OCI-LY3 (cell line): ENCODE results near the gene CXorf49.

Experiments
- H2AFZ ChIP-seq: fragments of 200-600, 300-600 bp; shearing (Covaris generic); 2 replicates; pipeline ENCODE4 v1.6.0; 2014; ENCODE audit warnings: antibody characterized with exemption, low read depth, low read length
- H3K27ac ChIP-seq: fragments of 200-600, 300-600 bp; sonication (generic); 2 replicates; pipeline ENCODE4 v1.5.1; 2014; ENCODE audit warnings: mild to moderate bottlenecking, low read length, moderate library complexity, mixed read lengths
- H3K27me3 ChIP-seq: fragments of 200-600, 300-600 bp; sonication (generic); 2 replicates; pipeline ENCODE4 v1.6.1; 2014; ENCODE audit warnings: low read depth, low read length, mixed read lengths
- H3K36me3 ChIP-seq: fragments of 200-600, 300-600 bp; sonication (generic); replicated peaks from 2 replicates; pipeline ENCODE3; 2014; ENCODE audit warnings: low read depth, low read length, mixed read lengths
- H3K4me1 ChIP-seq: fragments of 300-600, 200-600 bp; sonication (generic); 2 replicates; pipeline ENCODE4 v1.6.1; 2014; ENCODE audit warnings: low read length, mixed read lengths
- H3K4me2 ChIP-seq: fragments of 200-600, 300-600 bp; sonication (generic); 2 replicates; pipeline ENCODE4 v1.6.1; 2014; ENCODE audit warnings: low read length, mixed read lengths
- H3K4me3 ChIP-seq: fragments of 300-600, 200-600 bp; sonication (generic); 2 replicates; pipeline ENCODE4 v1.5.1; 2014; ENCODE audit warnings: antibody characterized with exemption, mild to moderate bottlenecking, low read length, moderate library complexity
- H3K79me2 ChIP-seq: fragments of 300-600, 200-600 bp; shearing (Covaris generic); 2 replicates; pipeline ENCODE4 v1.6.1; 2014; ENCODE audit warnings: mild to moderate bottlenecking, low read length, mixed read lengths
- H3K9ac ChIP-seq: fragments of 300-600, 200-600 bp; shearing (Covaris generic); 2 replicates; pipeline ENCODE4 v1.6.0; 2014; ENCODE audit warnings: mild to moderate bottlenecking, low read length, moderate library complexity
- H3K9me3 ChIP-seq: fragments of 200-600, 300-600 bp; shearing (Covaris generic); 2 replicates; pipeline ENCODE4 v1.6.1; 2014; ENCODE audit warnings: low read length, mixed read lengths; ENCODE audit not compliant: insufficient read depth
- H4K20me1 ChIP-seq: fragments of 200-600, 300-600 bp; sonication (generic); 2 replicates; pipeline ENCODE4 v1.6.1; 2016; ENCODE audit warnings: low read length, mixed read lengths; ENCODE audit not compliant: insufficient read depth
- EZH2phosphoT487 ChIP-seq: fragments of 200-600 bp; shearing (Covaris generic); IDR thresholded peaks from 2 replicates; pipeline ENCODE4 v1.6.1; 2018; ENCODE audit warnings: antibody characterized with exemption, mixed run types, low read depth
- TF ChIP-seq, protein P1 (sequence below): fragments of 200-600, 300-600 bp; sonication (generic); IDR thresholded peaks from 2 replicates; pipeline ENCODE4 v1.5.1; 2014; ENCODE audit warnings: antibody characterized with exemption, low read length, low read depth

The CXorf49 gene

DNA sequence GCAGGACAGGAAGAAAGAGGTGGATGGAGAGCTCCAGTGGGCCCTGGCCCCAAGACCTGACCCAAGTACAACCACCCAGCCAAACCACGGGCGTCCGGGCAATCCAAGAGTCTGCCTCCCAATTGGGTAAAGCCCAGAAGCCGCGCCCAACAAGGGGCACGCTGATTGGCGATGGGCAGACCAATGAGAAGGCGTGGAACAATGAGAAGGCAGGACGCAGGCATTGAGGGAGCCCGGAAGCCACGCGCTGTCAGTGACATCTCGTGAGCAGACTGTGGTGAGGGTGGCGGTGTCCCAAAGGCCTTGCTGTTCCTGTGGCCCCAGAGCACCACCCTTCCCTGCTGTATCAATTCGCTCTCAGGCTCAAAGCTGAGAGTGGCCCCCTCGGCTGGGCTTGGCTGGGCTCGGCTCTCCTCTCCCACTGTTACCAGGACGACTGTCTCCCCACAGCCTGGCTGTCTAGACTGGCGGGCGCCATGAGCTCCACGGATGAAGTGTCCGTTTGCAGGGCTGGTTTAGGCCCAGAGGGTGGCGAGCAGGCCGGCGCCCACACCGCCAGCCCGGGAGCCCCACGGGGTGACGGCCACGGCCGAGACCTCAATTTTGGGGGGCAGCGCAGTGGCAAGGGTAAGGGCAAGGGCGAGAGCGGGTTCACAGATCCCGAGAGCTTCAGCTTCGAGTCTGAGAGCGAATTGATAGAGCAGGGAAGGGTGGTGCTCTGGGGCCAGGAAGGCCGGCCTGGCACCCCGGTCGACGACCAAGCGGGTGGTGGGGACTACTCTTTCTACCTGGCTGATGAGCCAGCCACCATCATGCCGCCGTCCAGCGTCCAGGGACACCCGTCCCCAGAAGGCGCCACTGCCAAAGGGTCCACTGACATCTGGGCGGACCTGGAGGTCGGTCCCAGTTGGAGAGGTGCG, 50.5 kb downstream of the CXorf49 start, which contains the start of gene LOC101059915:
LOC101059915 (plus strand) TSS at position 219 of the 920 bp plus-strand sequence.
- no peak within 1 kb of the TSS for H3K9ac ChIP-seq
- H3K4me1 ChIP-seq, result peaks cover 56% of the 10 kb centered on the region

DNA sequence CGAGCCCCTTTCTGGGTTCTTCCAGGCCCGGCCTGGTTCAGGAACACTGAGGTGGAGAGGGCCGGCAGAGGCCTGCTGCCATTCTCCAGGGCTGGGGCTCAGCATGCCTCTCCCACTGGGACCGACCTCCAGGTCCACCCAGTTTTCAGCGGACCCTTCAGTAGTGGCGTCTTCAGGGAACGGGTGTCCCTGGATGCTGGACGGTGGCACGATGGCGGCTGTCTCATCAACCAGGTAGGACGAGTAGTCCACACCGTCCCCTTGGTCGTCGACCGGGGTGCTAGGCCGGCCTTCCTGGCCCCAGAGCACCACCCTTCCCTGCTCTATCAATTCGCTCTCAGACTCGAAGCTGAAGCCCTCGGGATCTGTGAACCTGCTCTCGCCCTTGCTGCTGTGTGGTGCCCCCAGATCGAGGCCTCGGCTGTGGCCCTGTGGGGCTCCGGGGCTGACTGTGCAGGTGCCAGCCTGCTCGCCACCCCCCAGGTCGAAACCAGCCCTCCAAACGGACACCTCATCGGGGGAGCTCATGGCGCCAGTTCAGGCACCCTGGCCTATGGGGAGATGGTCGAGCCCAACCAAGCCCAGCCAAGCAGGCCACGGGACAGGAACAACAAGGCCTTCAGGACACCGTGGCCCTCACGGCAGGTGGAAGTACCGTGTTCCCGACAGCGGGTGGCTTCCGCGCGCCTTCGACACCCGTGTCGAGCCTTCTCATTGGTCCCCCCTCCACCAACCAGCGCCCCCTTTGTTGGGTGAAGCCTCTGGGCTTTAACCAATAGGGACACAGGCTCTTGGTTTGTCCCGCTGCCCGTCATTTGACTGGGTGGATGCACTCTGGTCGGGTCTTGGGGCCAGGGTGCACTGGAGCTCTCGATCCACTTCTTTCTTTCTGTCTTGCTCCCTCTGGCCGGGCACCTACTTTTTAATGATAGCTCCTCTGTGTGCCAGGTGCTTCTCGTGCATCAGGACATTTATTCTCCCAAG, 51.6 kb downstream of the CXorf49 start:
- Histone ChIP-seq H2AFZ (no peak overlapping the region), H4K20me1 (no peaks in the 10 kb centered on the region)

More for the DNA sequence above, 50.5 kb downstream of the CXorf49 start, which contains the start of gene LOC101059915:
- H2AFZ ChIP-seq, result no peak within 1 kb of the TSS
- H3K79me2 ChIP-seq, result no peaks in the 10 kb centered on the region
- H3K36me3 ChIP-seq, result no peaks in the 10 kb centered on the region
- no peaks in the 10 kb centered on the region for H3K9me3 ChIP-seq
- H3K4me3 ChIP-seq, result no peak within 1 kb of the TSS
- no peaks in the 10 kb centered on the region for H3K27me3 ChIP-seq
- no peaks in the 10 kb centered on the region for H4K20me1 ChIP-seq
- H3K4me2 ChIP-seq, result no peak within 1 kb of the TSS
- H3K27ac ChIP-seq, result no peak within 1 kb of the TSS
- TF ChIP-seq, protein P1, sequence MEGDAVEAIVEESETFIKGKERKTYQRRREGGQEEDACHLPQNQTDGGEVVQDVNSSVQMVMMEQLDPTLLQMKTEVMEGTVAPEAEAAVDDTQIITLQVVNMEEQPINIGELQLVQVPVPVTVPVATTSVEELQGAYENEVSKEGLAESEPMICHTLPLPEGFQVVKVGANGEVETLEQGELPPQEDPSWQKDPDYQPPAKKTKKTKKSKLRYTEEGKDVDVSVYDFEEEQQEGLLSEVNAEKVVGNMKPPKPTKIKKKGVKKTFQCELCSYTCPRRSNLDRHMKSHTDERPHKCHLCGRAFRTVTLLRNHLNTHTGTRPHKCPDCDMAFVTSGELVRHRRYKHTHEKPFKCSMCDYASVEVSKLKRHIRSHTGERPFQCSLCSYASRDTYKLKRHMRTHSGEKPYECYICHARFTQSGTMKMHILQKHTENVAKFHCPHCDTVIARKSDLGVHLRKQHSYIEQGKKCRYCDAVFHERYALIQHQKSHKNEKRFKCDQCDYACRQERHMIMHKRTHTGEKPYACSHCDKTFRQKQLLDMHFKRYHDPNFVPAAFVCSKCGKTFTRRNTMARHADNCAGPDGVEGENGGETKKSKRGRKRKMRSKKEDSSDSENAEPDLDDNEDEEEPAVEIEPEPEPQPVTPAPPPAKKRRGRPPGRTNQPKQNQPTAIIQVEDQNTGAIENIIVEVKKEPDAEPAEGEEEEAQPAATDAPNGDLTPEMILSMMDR, result no peak
- TF ChIP-seq EZH2phosphoT487, result no peak

DNA sequence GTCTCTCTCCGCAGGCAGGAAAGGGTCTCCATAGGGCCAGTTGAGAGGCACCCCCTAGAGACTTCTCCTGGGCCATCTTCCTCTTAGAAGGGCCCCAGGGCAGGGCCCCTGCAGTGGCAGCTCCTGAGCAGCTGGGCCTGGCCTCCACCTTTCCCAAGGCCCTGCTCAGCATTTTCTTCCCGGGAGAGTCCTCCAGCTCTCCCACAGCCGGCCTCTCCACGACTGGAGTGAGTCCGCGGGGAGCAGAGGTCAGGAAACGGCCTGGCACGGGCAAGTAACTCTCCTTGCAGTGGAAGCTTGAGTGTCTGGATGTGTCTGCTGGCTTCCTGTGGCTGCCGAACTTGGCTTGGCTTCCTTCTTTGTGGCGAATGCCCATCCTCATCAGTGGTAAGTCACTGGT, 52.3 kb downstream of the CXorf49 start:
- Histone ChIP-seq H4K20me1 (no peaks in the 10 kb centered on the region), H3K4me2 (no peak overlapping the region), H3K36me3 (no peaks in the 10 kb centered on the region), H3K4me3 (no peak overlapping the region), H3K9me3 (no peaks in the 10 kb centered on the region), H3K27ac (no peak overlapping the region), H3K79me2 (no peaks in the 10 kb centered on the region), H3K27me3 (no peaks in the 10 kb centered on the region), H2AFZ (no peak overlapping the region), H3K9ac (no peak overlapping the region), H3K4me1 (peaks cover 43% of the 10 kb centered on the region)
- TF ChIP-seq EZH2phosphoT487, result no peak
- TF ChIP-seq, protein P1, result no peak

More for the DNA sequence above, 51.6 kb downstream of the CXorf49 start:
- H3K4me2 ChIP-seq, result no peak overlapping the region
- no peak overlapping the region for H3K4me3 ChIP-seq
- TF ChIP-seq, protein P1, result no peak
- no peak for TF ChIP-seq EZH2phosphoT487
- no peak overlapping the region for H3K9ac ChIP-seq
- no peaks in the 10 kb centered on the region for H3K27me3 ChIP-seq
- no peaks in the 10 kb centered on the region for H3K36me3 ChIP-seq
- H3K79me2 ChIP-seq, result no peaks in the 10 kb centered on the region
- H3K4me1 ChIP-seq, result peaks cover 50% of the 10 kb centered on the region
- H3K9me3 ChIP-seq, result no peaks in the 10 kb centered on the region
- no peak overlapping the region for H3K27ac ChIP-seq
